HG02870 (cell line): ENCODE results near the gene LGALS9B.
A peak's percentile ranks its signal among the peaks of the same experiment; 100 is the strongest.
"Not testable (repeated sequence)": the region's sequence is repeated elsewhere in the genome, so short reads cannot be mapped to it uniquely, and the experiment has no call there.

Experiments used
- ATAC-seq: cut with Tn5 transposase; IDR thresholded peaks from one replicate; pipeline ENCODE4 v1.9.1; 2021; ENCODE audit warnings: mild to moderate bottlenecking, moderate library complexity; ENCODE audit not compliant: unreplicated experiment

Gene LGALS9B

GRCh38 chr17:20467447-20467846, at the start of gene LGALS9B:
TSS of gene LGALS9B (minus strand) at chr17:20467539. CDS start at chr17:20467470, 69 bp downstream.
- peak; percentile 68 for ATAC-seq

DNA sequence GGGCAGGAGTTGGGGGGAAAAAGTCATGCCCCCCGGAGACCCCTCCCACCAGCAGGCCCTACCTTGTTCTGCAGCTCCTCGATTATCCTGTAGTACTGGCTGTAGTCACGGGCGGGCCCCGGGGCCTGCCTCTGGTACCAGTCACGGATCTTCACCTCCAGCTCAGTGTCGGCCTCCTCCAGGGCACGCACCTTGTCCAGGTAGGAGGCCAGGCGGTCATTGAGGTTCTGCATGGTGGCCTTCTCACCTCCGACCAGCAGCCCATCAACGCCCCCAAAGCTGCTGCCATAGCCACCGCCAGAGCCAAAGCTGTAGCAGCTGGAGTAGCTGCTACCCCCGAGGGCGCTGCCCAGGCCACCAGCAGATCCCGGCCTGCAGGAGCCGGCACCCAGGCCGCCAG, 49.6 kb upstream of the LGALS9B start:
- not testable (repeated sequence) for ATAC-seq

DNA sequence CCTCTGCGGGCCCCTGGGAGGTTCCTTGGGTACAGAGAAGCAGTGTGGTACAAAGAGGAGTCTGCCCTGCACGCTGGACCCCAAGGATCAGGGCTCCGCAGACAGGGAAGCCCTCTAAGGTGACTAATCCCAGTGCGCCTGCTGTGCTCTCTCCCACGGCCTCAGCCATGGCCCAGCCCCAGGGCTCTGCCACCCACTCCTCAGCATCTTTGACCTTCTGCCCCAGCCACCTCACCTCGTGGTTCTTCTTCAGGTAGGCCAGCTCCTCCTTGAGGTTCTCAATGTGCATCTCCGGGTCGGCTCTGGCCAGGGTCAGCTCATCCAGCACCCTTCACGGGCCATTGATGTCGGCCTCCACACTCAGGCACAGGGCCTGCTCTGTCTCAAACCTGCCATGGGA, 47.8 kb upstream of the LGALS9B start:
- ATAC-seq: not testable (repeated sequence)

DNA sequence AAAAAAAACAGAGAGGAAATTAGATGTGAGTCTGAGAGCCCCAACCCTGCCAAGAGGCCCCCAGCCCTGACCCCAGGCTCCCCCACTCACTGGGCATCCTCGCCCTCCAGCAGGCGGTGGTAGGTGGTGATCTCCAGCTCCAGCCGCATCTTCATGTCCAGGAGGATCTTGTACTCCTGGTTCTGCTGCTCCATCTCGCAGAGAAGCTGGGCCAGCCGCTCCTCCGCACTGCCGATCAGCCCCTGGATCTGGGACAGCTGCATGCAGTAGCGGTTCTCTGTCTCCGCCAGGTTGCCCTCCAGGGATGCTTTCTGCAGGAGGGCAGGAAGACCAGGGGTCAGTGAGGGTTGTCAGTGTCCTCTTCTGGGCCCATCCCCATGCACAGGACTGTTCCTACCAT, 46.2 kb upstream of the LGALS9B start:
- not testable (repeated sequence) for ATAC-seq

DNA sequence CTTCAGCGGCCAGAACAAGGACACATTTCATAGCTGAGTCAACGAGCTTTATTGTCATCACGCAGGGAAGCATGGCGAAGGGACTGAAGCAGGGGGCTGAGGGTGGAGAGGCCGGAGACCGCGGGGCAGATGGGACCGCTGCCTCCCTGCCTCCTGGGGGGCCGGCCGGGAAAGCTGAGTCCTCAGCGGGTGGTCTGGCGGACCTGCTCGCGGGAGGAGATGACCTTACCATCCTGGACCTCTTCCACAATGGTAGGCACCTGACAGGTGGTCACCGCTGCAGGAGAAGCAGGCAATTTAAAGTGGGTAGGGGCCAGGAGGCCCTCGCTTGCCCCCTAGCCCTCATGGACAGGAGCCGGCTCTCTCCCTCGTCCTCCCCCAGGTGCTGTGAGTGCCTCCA, 45.0 kb upstream of the LGALS9B start:
- ATAC-seq: not testable (repeated sequence)

GRCh38 chr17:20511778-20512177, 44.4 kb upstream of the LGALS9B start:
- not testable (repeated sequence) for ATAC-seq

DNA sequence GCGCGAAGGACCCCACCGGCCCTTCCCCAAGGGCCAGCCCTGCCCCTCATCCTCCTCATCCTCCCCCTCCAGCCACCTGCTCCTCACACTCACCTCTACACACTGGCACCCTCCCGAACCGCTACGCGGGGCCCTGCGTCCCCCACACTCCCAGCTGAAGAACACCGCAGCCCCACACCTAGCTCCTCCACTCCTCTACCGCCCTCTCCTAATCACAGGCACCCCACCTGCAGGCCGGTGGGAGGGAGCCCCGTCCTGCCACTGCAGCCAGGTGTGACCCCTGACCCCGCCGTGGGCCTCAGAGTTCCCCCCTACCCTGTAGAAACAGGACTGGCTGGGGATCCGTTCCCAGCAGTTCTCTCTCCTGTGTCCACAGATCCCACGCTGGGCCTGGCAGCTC, 38.0 kb upstream of the LGALS9B start:
- not testable (repeated sequence) for ATAC-seq

- not testable (repeated sequence) for ATAC-seq
Measured at GRCh38 chr17:20504388-20505066, 37.2 kb upstream of the LGALS9B start.

GRCh38 chr17:20501896-20502295, 34.6 kb upstream of the LGALS9B start:
- not testable (repeated sequence) for ATAC-seq

DNA sequence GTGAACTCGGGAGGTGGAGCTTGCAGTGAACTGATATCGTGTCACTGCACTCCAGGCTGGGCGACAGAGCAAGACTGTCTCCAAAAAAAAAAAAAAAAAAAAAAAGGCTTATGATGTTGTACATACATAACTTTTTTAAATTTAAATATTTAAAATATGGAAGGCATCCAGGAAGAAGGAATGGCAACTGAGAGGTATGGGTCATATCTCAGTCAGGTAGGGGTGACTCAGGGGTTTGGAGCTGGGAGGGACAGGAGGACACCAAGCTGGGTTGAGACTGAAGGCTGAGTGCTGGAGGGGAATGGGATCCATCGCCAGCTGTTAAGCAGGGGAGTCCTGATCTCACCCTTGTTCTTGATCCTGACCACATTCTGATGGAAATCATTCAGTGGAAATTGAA, 33.0 kb upstream of the LGALS9B start:
- not testable (repeated sequence) for ATAC-seq

DNA sequence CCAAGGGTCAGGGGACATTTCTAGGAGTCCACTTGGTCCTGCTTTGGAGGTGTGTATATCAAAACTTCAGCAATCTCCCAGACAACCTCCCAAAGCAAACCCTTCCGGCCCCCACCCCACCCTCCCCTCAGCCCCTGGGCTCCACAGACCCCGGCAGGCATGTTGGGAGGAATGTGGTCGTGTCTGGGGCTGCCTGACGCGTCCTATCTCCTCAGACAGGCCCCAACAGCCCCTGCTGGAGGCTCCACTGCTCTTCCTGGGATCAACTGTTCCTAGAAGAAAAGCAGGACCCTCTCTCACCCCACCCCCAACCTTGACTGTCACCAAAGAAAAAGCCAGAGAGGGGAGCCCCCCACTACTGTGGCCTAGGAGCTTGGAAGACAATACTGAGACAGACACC, 28.1 kb upstream of the LGALS9B start:
- ATAC-seq: not testable (repeated sequence)

DNA sequence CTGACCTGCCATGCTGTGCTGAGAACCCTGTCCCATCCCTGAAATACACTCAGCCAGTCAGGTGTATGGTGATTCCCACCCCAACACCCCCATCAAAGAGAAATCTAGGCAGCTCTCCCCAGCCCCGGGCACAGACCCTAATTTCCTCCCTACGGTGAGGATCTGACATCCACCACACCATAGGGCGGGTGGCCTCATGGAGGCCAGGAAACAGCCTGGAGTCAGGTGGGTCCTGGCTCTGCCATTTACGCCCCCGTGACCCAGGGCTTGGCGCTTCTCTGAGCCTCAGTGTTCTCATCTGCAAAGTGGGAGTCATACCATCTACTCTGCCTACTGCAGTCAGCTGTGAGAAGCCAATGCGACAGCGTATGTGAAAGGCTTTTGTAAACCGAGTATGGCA, 27.4 kb upstream of the LGALS9B start:
- not testable (repeated sequence) for ATAC-seq

DNA sequence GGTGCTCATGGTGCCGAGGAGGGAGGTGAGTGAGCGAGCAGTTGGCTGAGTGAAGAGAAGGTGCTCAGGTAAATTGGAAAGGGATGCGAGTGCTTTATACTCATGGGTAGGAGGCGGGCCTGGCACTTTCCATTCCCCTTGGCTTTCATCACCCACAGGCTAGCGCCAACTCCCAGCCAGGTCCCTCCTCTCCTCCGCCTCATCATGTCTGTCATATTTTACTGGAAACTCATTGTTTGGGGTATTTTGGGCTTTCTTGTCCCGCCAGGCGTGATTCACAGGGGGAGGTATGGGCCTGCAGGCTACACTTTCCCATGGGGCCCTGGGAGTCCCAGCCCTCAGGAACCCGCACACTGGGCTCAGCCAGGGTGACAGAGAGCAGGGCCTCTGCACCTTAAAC, 26.8 kb upstream of the LGALS9B start:
- not testable (repeated sequence) for ATAC-seq

DNA sequence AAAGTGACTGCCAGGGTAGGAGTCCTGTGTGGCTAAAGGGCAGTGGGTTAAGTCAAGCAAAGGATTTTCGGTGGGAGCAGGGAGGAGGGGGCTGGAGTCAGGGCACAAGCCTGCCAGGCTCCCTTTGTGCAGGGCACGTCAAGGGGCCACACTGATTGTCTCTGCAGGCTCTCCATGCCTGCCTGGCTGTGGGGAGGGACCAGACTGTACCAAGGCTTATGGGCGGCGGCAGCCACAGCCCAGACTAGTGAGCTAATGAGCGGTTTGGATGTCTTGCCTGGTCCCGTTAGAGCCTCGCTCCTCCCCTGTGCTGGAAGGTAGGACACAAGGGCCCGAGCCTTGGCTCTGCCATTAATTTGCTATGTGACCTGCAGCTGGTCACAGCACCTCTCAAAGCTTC, 25.6 kb upstream of the LGALS9B start:
- ATAC-seq: not testable (repeated sequence)

DNA sequence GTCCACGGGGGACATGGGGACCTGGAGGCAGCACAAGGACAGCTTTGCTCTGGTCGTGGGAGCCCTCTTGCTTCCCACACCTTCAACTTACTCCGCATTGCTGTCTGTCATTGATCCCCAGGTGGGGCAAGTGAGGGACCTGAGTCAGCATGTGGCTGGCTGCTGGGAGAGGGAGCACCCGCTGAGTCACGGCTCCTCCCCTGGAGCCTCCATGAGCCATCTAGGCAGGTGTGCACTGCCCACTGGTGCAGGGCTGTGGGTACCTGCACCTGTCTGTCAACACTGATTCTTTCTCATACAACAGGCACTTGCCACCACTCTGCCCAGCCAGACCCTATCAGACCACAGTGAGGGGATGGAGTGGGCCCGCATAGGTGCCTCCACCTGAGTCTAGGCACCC, 24.8 kb upstream of the LGALS9B start:
- not testable (repeated sequence) for ATAC-seq

- ATAC-seq: not testable (repeated sequence)
Measured at GRCh38 chr17:20484930-20485329, 17.6 kb upstream of the LGALS9B start.

DNA sequence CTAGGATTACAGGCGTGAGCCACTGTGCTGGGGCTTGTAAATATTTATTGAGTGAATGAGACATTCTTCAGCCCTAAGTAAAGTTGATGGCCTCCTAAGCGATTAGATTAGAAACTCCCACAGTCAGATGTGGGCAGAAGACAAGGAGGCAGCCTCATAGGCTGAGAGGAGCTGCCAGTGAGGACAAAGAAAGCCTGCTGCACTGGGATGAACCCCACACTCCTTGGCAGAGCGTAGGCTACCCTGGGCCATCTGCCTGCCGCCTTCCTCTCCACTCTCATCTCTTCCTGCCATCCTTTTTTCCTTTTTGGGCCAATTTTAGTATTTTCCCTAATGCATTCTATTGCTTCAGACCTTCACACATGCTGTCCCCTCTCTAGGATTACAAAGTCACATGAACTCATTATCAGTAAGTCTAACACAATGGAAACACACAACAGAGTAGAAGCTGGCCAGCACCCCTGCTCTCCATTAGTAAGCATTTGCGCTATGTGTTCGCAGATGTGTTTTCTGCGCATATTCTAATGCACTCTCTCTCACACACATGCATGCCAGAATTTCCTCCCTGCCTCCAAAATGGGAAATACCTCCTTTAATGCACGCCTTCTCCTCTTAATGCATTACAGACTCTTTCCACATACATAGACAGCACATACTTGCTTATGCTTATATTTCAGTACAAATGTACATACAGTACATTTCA, 12.7 kb upstream of the LGALS9B start:
- ATAC-seq: not testable (repeated sequence)

- not testable (repeated sequence) for ATAC-seq
Measured at GRCh38 chr17:20477398-20478071, 10.2 kb upstream of the LGALS9B start.

DNA sequence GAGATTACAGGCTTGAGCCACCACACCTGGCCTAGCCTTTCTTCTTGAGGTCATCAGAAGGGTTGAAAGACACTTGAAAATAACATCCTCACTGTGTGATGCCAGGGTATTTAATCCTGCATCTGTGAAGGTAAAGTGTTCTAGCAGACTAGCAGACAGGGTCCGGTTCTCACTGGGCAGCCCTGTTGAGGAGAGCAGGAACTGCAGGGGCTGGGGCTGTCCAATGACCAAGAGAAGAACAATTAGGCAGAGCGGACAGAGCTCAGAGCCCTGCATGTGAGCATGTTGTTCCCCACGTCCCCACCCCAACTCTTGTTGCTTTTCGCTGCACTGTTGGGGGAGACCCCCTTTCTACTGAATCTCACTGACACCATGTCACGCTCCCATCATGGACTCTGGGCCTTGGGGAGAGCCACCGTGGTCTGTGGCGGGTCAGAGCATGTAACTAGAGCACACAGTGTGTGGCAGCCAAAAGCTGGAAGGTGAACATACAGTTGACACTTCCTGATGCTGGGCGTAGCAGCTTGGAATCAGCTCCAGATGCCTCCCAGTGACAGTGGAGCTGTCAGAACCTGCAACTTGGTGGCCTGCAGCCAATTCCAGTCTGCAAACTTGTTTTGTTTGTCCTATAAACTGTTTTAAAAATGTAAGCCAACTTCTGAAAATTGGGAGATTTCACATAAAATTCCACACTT, 7.9 kb upstream of the LGALS9B start:
- not testable (repeated sequence) for ATAC-seq

DNA sequence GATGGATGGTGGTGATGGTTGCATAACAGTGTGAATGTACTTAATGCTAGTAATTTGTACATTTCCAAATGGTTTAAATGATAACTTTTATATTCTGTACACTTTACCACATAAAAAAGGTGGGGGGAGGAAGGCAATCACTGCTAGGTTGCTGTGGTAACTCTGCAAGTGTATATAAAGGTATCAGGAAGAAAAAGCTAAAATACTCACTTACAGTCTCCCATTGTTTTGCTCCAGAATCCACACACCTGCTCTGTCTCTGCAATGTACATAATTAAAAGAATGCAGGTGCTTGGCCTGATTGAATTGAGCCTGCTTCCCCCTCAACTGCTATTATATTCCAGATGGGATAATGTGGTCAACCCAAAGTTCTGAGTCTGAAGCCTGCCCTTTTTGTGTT, 6.7 kb upstream of the LGALS9B start:
- not testable (repeated sequence) for ATAC-seq

- ATAC-seq: not testable (repeated sequence)
Measured at GRCh38 chr17:20469946-20470345, 2.6 kb upstream of the LGALS9B start.
